ENCODE measurements around the gene C10orf143.
"Not testable (repeated sequence)": the region's sequence is repeated elsewhere in the genome, so short reads cannot be mapped to it uniquely, and the experiment has no call there.

GRCh38 chr10:130116942-130117341, 6.3 kb upstream of the C10orf143 start:
- TF ChIP-seq CTCF, POLR2A (IDR thresholded peaks at IDR 0.05): not testable (repeated sequence)

Measured in Peyer's patch (tissue), 4 donors.